HG02852 (cell line): ENCODE measurements around the gene SEPTIN5.
"Not testable (repeated sequence)": the region's sequence is repeated elsewhere in the genome, so short reads cannot be mapped to it uniquely, and the experiment has no call there.

ENCODE experiments used
- ATAC-seq: cut with Tn5 transposase; IDR thresholded peaks from one replicate; pipeline ENCODE4 v1.9.1; 2021; ENCODE audit warnings: mild to moderate bottlenecking, moderate library complexity; ENCODE audit not compliant: unreplicated experiment

SEPTIN5 gene

GRCh38 chr22:19719488-19720021 lies 5.3 kb downstream of the SEPTIN5 start:
- ATAC-seq = no peak

- no peak for ATAC-seq
Observed at GRCh38 chr22:19720150-19720827, 6.0 kb downstream of the SEPTIN5 start.

GRCh38 chr22:19720999-19721329 lies 6.7 kb downstream of the SEPTIN5 start:
- no peak for ATAC-seq

GRCh38 chr22:19721330-19722177 lies 7.3 kb downstream of the SEPTIN5 start:
- ATAC-seq = no peak

GRCh38 chr22:19722178-19722981 lies 8.1 kb downstream of the SEPTIN5 start:
- no peak for ATAC-seq

- no peak for ATAC-seq
Observed at GRCh38 chr22:19722982-19723231, 8.6 kb downstream of the SEPTIN5 start.

- ATAC-seq = no peak
Observed at GRCh38 chr22:19723232-19723982, 9.1 kb downstream of the SEPTIN5 start, which contains the start of gene GP1BB. Gene GP1BB (plus strand): TSS chr22:19723539. CDS start chr22:19723570, 31 bp downstream.

GRCh38 chr22:19723983-19724827 lies 9.9 kb downstream of the SEPTIN5 start:
- ATAC-seq = no peak

- ATAC-seq = no peak
Observed at GRCh38 chr22:19724927-19725661, 10.8 kb downstream of the SEPTIN5 start.

- not testable (repeated sequence) for ATAC-seq
Observed at GRCh38 chr22:19726064-19726788, 11.9 kb downstream of the SEPTIN5 start.

- ATAC-seq = no peak
Observed at GRCh38 chr22:19727310-19728150, 13.2 kb downstream of the SEPTIN5 start.

- no peak for ATAC-seq
Observed at GRCh38 chr22:19728271-19728670, 14.0 kb downstream of the SEPTIN5 start.

- ATAC-seq = no peak
Observed at GRCh38 chr22:19728836-19729235, 14.5 kb downstream of the SEPTIN5 start.

- ATAC-seq = no peak
Observed at GRCh38 chr22:19729507-19729906, 15.2 kb downstream of the SEPTIN5 start.

GRCh38 chr22:19730198-19730597 lies 15.9 kb downstream of the SEPTIN5 start:
- ATAC-seq = no peak

GRCh38 chr22:19730655-19731360 lies 16.5 kb downstream of the SEPTIN5 start:
- ATAC-seq = peak; percentile 44
